GM18519 (cell line): ENCODE results near the gene VSNL1.

Source experiments
- ATAC-seq: cut with Tn5 transposase; IDR thresholded peaks from one replicate; pipeline ENCODE4 v1.9.1; 2021; ENCODE audit warnings: mild to moderate bottlenecking, moderate library complexity; ENCODE audit not compliant: unreplicated experiment, low FRiP score

VSNL1 gene

DNA sequence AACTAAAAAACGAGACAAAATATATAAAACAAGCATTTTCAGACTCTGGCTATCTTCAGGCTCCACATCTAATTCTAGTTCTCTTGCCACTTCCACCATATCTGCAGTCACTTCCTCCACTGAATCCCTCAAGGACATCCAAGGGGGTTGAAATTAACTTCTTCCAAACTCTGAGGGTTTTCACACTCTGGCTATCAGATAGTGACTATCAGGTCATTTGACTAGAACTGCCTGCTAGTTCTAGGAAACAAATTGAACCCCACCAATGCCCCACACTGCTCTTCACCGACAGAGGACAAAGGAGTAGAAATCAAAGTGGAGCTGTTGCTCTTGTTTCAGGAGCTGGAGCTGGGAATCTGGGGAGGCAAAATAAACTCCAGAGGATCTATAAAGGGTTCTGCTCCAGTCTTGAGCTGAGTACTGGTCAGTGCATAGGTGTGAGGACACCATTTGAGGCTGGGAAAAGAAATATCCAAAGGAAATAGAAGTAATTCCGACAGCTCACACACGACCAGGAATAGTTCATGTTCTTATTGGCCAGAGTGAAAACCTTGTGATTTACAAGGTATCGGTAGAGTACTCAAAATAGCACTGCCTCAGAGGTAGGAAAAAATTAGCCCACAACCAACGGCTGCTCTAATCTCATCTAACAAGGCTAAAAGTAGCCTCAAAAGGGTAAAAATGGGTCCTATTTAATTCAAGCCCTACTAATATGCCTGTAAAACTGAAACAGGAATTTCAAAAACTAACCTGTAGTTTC, 141.8 kb downstream of the VSNL1 start:
- ATAC-seq = no peak

DNA sequence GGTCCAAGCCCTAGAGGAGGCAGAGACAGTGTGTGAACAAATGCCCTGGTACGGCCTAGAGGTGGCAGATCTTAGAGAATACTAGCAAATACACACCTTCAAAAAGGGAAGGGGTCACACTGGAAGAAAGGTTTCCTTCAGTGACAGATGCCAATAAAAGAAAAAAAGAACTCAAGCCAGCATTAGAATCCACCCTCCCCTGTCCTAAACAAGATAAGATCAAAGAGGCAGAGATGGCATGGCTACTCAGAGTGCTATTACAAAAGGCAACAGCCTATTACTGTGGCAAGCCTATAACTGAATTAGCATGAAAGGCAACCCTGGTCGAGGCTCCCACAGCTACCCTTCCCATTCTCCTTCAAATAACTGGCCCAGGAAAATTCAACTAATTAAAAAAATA, 143.5 kb downstream of the VSNL1 start:
- ATAC-seq = no peak

DNA sequence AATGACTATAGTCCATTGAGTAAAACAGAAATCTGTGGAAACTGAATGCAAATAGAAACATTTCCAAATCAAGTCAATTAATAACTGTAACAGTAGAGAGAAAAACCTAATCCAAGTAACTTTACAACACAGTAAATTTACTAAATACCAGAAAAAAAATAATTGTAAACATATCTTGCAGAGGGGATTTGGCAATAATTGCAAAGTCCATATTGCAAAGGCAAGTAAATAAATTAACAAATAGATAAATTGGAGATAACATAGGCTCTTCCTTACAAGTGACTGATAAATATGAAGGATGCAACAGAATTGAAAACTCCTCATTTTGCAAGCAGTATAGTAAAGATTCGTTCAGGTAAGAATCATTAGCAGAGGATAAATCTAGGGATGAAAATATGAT, 148.1 kb downstream of the VSNL1 start:
- no peak for ATAC-seq

DNA sequence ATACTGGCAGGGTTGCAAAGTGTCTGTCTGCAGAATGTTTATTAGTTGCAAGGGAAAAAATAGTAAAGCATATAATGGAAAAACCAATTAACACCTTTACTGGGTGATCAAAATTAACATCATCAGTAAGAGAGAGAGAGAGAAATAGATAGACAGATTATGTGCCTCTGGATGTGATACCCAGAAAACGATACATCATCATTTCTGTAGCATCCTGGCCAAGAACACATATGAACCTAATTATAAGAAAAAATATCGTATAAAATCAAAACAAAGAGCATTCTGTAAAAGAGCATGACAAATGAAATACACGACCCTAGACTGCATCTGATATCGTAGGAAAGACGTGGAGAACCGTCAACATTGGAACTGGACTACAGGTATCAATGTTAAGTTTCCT, 148.5 kb downstream of the VSNL1 start:
- no peak for ATAC-seq

DNA sequence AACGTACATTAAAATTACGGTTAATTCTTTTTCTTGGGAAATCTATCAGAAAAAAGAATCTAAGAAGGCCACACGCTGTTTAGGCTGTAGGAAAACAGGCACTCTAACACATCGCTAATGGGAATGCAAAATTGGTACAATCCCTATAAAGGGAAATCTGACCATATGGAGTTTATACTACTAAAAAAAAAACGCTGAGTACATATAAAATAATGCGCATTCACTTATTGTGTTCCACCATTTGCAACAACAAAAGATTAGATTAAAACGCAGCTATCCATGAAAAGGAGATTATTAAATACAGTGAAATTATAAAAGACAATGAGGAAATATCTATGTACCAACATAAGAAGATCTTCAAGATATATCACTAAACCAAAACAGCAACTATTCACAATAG, 150.3 kb downstream of the VSNL1 start:
- no peak for ATAC-seq
